Neutrophil (primary cell): ENCODE results near the gene KDM4B.

ENCODE experiments used
- H3K27ac ChIP-seq: fragments of 200-600 bp; sonication (generic); 2 replicates; pipeline ENCODE4 v1.5.1; 2016; ENCODE audit warnings: mild to moderate bottlenecking, moderate library complexity
- H3K27me3 ChIP-seq: fragments of 200-600 bp; sonication (generic); 2 replicates; pipeline ENCODE4 v1.6.0; 2016; ENCODE audit warnings: mild to moderate bottlenecking
- H3K36me3 ChIP-seq: fragments of 200-600 bp; sonication (generic); 2 replicates; pipeline ENCODE4 v1.5.1; 2017
- H3K4me1 ChIP-seq, 2 experiments: fragments of 200-600 bp in 1 of 2; sonication (generic) in 1 of 2; 1 replicate in 1 of 2; 2 replicates in 1 of 2; pipeline versions ENCODE4 v1.5.1 to v1.6.1; 2013 to 2016; ENCODE audit warnings: low read depth in 1 of 2, low read length in 1 of 2, mild to moderate bottlenecking in 1 of 2, moderate library complexity in 1 of 2; ENCODE audit not compliant: control insufficient read depth in 1 of 2, insufficient read depth in 1 of 2
- H3K4me3 ChIP-seq, 2 experiments: fragments of 200-600 bp in 1 of 2; sonication (generic) in 1 of 2; 1 replicate in 1 of 2; 2 replicates in 1 of 2; pipeline ENCODE4 v1.5.1; 2013 to 2016; ENCODE audit warnings: low read depth in 1 of 2, low read length in 1 of 2, mild to moderate bottlenecking in 1 of 2, moderate library complexity in 1 of 2
- H3K9me3 ChIP-seq: fragments of 200-600 bp; sonication (generic); 2 replicates; pipeline ENCODE4 v1.5.1; 2016
- CTCF ChIP-seq: fragments of 200-600 bp; sonication (generic); IDR thresholded peaks from 2 replicates; pipeline ENCODE4 v1.5.1; 2016; ENCODE audit warnings: antibody characterized with exemption

The KDM4B gene

GRCh38 chr19:5124111-5124855 lies 155.4 kb downstream of the KDM4B start:
- no peaks in the 10 kb centered on the region for H3K9me3 ChIP-seq
- no peak overlapping the region for H3K27ac ChIP-seq
- no peaks in the 10 kb centered on the region for H3K27me3 ChIP-seq
- TF ChIP-seq CTCF, result no peak
- no peaks in the 10 kb centered on the region for H3K4me1 ChIP-seq
- no peak overlapping the region for H3K4me3 ChIP-seq
- peaks cover 97% of the 10 kb centered on the region for H3K36me3 ChIP-seq

- no peaks in the 10 kb centered on the region for H3K9me3 ChIP-seq
- no peak overlapping the region for H3K4me3 ChIP-seq
- H3K36me3 ChIP-seq, result peaks cover 96% of the 10 kb centered on the region
- H3K27me3 ChIP-seq, result no peaks in the 10 kb centered on the region
- H3K27ac ChIP-seq, result no peak overlapping the region
- TF ChIP-seq CTCF, result no peak
- no peaks in the 10 kb centered on the region for H3K4me1 ChIP-seq
Observed at GRCh38 chr19:5125376-5125775, 156.5 kb downstream of the KDM4B start.

GRCh38 chr19:5125797-5126497 lies 157.0 kb downstream of the KDM4B start:
- Histone ChIP-seq H3K9me3 (no peaks in the 10 kb centered on the region), H3K27me3 (no peaks in the 10 kb centered on the region), H3K27ac (no peak overlapping the region), H3K4me3 (no peak overlapping the region), H3K36me3 (peaks cover 96% of the 10 kb centered on the region), H3K4me1 (no peaks in the 10 kb centered on the region)
- no peak for TF ChIP-seq CTCF

- no peaks in the 10 kb centered on the region for H3K9me3 ChIP-seq
- H3K36me3 ChIP-seq, result peaks cover 96% of the 10 kb centered on the region
- no peak for TF ChIP-seq CTCF
- H3K4me1 ChIP-seq, result no peaks in the 10 kb centered on the region
- H3K27me3 ChIP-seq, result no peaks in the 10 kb centered on the region
- no peak overlapping the region for H3K4me3 ChIP-seq
- H3K27ac ChIP-seq, result no peak overlapping the region
Observed at GRCh38 chr19:5126498-5127223, 157.7 kb downstream of the KDM4B start.

GRCh38 chr19:5127717-5128116 lies 158.8 kb downstream of the KDM4B start:
- no peak for TF ChIP-seq CTCF
- H3K36me3 ChIP-seq, result peaks cover 96% of the 10 kb centered on the region
- no peaks in the 10 kb centered on the region for H3K9me3 ChIP-seq
- H3K27ac ChIP-seq, result no peak overlapping the region
- no peak overlapping the region for H3K4me3 ChIP-seq
- H3K27me3 ChIP-seq, result no peaks in the 10 kb centered on the region
- no peaks in the 10 kb centered on the region for H3K4me1 ChIP-seq
